HepG2 (cell line): ENCODE results near the gene DPEP3. TPM values are rescaled to one million over a fixed set of nuclear protein-coding genes. Genes with fewer than 3 reads are reported as not detected.

Source experiments
- ARNTL ChIP-seq: sonication (generic); formaldehyde crosslinking; IDR thresholded peaks from 2 replicates; pipeline ENCODE4 v1.4.0; 2020; ENCODE audit warnings: mild to moderate bottlenecking, missing genetic modification reagents
- ATF2 ChIP-seq: sonication (generic); formaldehyde crosslinking; IDR thresholded peaks from 2 replicates; pipeline ENCODE4 v1.4.0; 2020; ENCODE audit warnings: missing genetic modification reagents
- ATM ChIP-seq: fragments of 450-650 bp; IDR thresholded peaks from 2 replicates; pipeline ENCODE4 v1.7.1; 2017; ENCODE audit warnings: mild to moderate bottlenecking, borderline replicate concordance
- CEBPZ ChIP-seq: IDR thresholded peaks from 2 replicates; pipeline ENCODE4 v1.6.1; 2012; ENCODE audit warnings: low read length, improper control_type of control experiment
- HOXA5 ChIP-seq: sonication (generic); formaldehyde crosslinking; IDR thresholded peaks from 2 replicates; pipeline ENCODE4 v1.4.0; 2020; ENCODE audit warnings: missing genetic modification reagents
- HOXA9 ChIP-seq: sonication (generic); formaldehyde crosslinking; IDR thresholded peaks from 2 replicates; pipeline ENCODE4 v1.8.1; 2022; ENCODE audit warnings: missing genetic modification reagents, mild to moderate bottlenecking, moderate library complexity, borderline replicate concordance
- ISL2 ChIP-seq: sonication (generic); formaldehyde crosslinking; IDR thresholded peaks from 2 replicates; pipeline ENCODE4 v1.5.0; 2020; ENCODE audit warnings: missing genetic modification reagents
- NFYB ChIP-seq: sonication (generic); formaldehyde crosslinking; IDR thresholded peaks from 2 replicates; pipeline ENCODE4 v1.4.0; 2020; ENCODE audit warnings: missing genetic modification reagents
- NR2C2 ChIP-seq: sonication (generic); formaldehyde crosslinking; IDR thresholded peaks from 2 replicates; pipeline ENCODE4 v1.4.0; 2020; ENCODE audit warnings: missing genetic modification reagents, mild to moderate bottlenecking, moderate library complexity, borderline replicate concordance
- PHB2 ChIP-seq: fragments of 450-650 bp; IDR thresholded peaks from 2 replicates; pipeline ENCODE4 v1.6.1; 2018; ENCODE audit not compliant: partially characterized antibody
- POLR2AphosphoS5 ChIP-seq: IDR thresholded peaks from 2 replicates; pipeline ENCODE4 v1.6.1; 2012; ENCODE audit warnings: low read depth, low read length
- RELA ChIP-seq: sonication (generic); formaldehyde crosslinking; IDR thresholded peaks from 2 replicates; pipeline ENCODE4 v1.4.0; 2020; ENCODE audit warnings: missing genetic modification reagents
- RFXANK ChIP-seq: IDR thresholded peaks from 2 replicates; pipeline ENCODE4 v1.6.1; 2016
- TP53 ChIP-seq: sonication (generic); formaldehyde crosslinking; conservative IDR thresholded peaks from 2 replicates; pipeline ENCODE4 v1.4.0; 2020; ENCODE audit warnings: missing genetic modification reagents
- U2AF1 ChIP-seq: fragments of 200-400 bp; formaldehyde crosslinking; optimal IDR thresholded peaks from 2 replicates; pipeline ENCODE3; 2017; ENCODE audit warnings: mild to moderate bottlenecking, low read depth, low read length
- ZBTB8A ChIP-seq: sonication (generic); formaldehyde crosslinking; IDR thresholded peaks from 2 replicates; pipeline ENCODE4 v1.4.0; 2020; ENCODE audit warnings: mild to moderate bottlenecking, low read depth, missing genetic modification reagents, borderline replicate concordance
- ZMYM2 ChIP-seq: sonication (generic); formaldehyde crosslinking; IDR thresholded peaks from 2 replicates; pipeline ENCODE4 v1.8.0; 2022; ENCODE audit warnings: mild to moderate bottlenecking, missing genetic modification reagents
- ZNF292 ChIP-seq: sonication (generic); formaldehyde crosslinking; IDR thresholded peaks from 2 replicates; pipeline ENCODE4 v1.8.1; 2022; ENCODE audit warnings: mild to moderate bottlenecking, low read depth, missing genetic modification reagents, borderline replicate concordance
- ZNF430 ChIP-seq: sonication (generic); formaldehyde crosslinking; IDR thresholded peaks from 2 replicates; pipeline ENCODE4 v1.9.0; 2021; ENCODE audit warnings: mild to moderate bottlenecking, missing genetic modification reagents
- ZNF546 ChIP-seq: sonication (generic); formaldehyde crosslinking; conservative IDR thresholded peaks from 2 replicates; pipeline ENCODE4 v1.8.1; 2023; ENCODE audit warnings: mild to moderate bottlenecking, missing genetic modification reagents
- ZNF572 ChIP-seq: sonication (generic); formaldehyde crosslinking; IDR thresholded peaks from 2 replicates; pipeline ENCODE4 v1.5.1; 2020; ENCODE audit warnings: mild to moderate bottlenecking, missing genetic modification reagents
- ZNF766 ChIP-seq: sonication (generic); formaldehyde crosslinking; IDR thresholded peaks from 2 replicates; pipeline ENCODE4 v1.5.0; 2020; ENCODE audit warnings: missing genetic modification reagents, borderline replicate concordance
- ZNF788 ChIP-seq: sonication (generic); formaldehyde crosslinking; IDR thresholded peaks from 2 replicates; pipeline ENCODE4 v1.5.0; 2020; ENCODE audit warnings: mild to moderate bottlenecking, missing genetic modification reagents, borderline replicate concordance
- polyA plus RNA-seq, 8 experiments: library from polyadenylated mRNA; depleted of rRNA in 3 of 8; stranded (reverse) in 7 of 8; unstranded in 1 of 8; fragments of >200 nt; fragmentation: Illumina TruSeq in 4 of 8; extraction: Trizol in 4 of 8; gene quantifications; 2 replicates each; pipeline versions ENCODE4 v1.2.1 to v1.2.3, GENCODE V29; 2011 to 2016; ENCODE audit warnings: low read depth in 4 of 8, missing spikeins in 1 of 8, mixed read lengths in 1 of 8; ENCODE audit not compliant: insufficient read depth in 1 of 8
- total RNA-seq, 5 experiments: library from RNA; depleted of rRNA; stranded (reverse); fragments of >200 nt; fragmentation: Illumina TruSeq; extraction: Trizol; gene quantifications; 2 replicates each; pipeline ENCODE4 v1.2.3, GENCODE V29; 2016; ENCODE audit warnings: low read depth in 1 of 5
- TF ChIP-seq, protein P1 (sequence below): sonication (generic); formaldehyde crosslinking; IDR thresholded peaks from 2 replicates; pipeline ENCODE4 v1.8.0; 2022; ENCODE audit warnings: missing genetic modification reagents, mild to moderate bottlenecking, borderline replicate concordance
- TF ChIP-seq, protein P2 (sequence below): sonication (generic); formaldehyde crosslinking; IDR thresholded peaks from 2 replicates; pipeline ENCODE4 v1.4.0; 2020; ENCODE audit warnings: mild to moderate bottlenecking, missing genetic modification reagents

DPEP3 gene
- total and polyA plus RNA-seq, 2 of the 13 experiments (the other 11 are each of a cell fraction or from before 2014, with no cell fraction given): not detected

DNA sequence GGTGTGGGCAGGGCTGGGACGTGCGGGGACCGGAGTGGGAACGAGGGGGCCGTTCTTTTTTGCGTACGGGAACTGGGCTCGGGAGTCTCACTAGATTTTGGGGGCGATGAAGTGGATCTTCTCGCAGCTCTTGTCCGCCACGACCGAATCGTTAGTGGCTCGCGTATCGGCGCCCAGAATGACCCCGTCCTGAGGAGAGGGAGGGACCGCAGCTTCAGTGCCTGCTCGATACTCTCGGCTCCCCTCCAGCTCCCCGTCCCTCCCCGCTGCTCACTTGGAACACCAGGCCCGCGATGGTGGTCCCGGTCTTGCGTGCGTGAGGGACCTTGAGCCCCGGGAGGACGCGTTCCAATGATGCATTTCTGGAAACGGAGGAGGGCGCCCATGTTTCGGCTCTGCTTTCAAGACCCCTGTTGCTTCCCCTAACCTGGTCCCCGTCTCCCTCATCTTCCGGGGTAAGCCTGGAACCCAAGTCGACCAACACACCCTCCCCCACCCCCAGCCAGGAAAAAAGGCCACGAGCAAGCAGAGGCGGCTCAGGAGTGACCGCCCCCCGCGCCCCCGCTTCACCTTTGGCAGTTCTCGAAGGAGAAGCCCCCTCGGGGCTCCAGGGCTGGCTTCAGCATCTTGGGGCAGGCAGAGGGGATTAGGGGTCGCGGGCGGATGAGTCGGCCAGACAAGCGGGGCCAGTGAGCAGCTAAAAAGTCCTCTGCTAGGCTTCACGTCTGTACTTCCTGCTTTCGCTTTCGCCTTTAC is 44.0 kb downstream of the DPEP3 start, which contains the start of gene PSMB10 (continued):
- no peak; the same call in 1 of the 2 replicates for TF ChIP-seq ISL2 (CRISPR knock-in tag)
- TF ChIP-seq ZNF430: no peak
- no peak for TF ChIP-seq HOXA5 (CRISPR knock-in tag)
- TF ChIP-seq RELA (CRISPR knock-in tag): no peak
- peak; percentile 24; the same call in 1 of the 2 replicates for TF ChIP-seq ZNF546 (CRISPR knock-in tag)
- TF ChIP-seq PHB2: no peak
- TF ChIP-seq HOXA9 (CRISPR knock-in tag): peak; percentile 83; the same call in 1 of the 2 replicates
- TF ChIP-seq NR2C2 (CRISPR knock-in tag): no peak; the same call in none of the 2 replicates
- TF ChIP-seq ZMYM2 (CRISPR knock-in tag): no peak
- TF ChIP-seq ZNF766 (CRISPR knock-in tag): no peak
- peak; percentile 10 for TF ChIP-seq U2AF1
- TF ChIP-seq, protein P1, sequence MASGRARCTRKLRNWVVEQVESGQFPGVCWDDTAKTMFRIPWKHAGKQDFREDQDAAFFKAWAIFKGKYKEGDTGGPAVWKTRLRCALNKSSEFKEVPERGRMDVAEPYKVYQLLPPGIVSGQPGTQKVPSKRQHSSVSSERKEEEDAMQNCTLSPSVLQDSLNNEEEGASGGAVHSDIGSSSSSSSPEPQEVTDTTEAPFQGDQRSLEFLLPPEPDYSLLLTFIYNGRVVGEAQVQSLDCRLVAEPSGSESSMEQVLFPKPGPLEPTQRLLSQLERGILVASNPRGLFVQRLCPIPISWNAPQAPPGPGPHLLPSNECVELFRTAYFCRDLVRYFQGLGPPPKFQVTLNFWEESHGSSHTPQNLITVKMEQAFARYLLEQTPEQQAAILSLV (CRISPR knock-in tag): 0 out of 2 replicates have a peak, but pooled peaks have one; percentile 16
- TF ChIP-seq, protein P2, sequence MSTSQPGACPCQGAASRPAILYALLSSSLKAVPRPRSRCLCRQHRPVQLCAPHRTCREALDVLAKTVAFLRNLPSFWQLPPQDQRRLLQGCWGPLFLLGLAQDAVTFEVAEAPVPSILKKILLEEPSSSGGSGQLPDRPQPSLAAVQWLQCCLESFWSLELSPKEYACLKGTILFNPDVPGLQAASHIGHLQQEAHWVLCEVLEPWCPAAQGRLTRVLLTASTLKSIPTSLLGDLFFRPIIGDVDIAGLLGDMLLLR (CRISPR knock-in tag): peak; percentile 15; the same call in 1 of the 2 replicates
- TF ChIP-seq ZNF788 (CRISPR knock-in tag): 0 out of 2 replicates have a peak, but pooled peaks have one; percentile 2
- TF ChIP-seq ZNF572 (CRISPR knock-in tag): no peak
- no peak for TF ChIP-seq RFXANK
- TF ChIP-seq CEBPZ: no peak
- TF ChIP-seq ATF2 (CRISPR knock-in tag): no peak; the same call in 1 of the 2 replicates
- no peak for TF ChIP-seq ATM
- TF ChIP-seq ZNF292 (CRISPR knock-in tag): no peak
- TF ChIP-seq TP53 (CRISPR knock-in tag): no peak
- no peak for TF ChIP-seq NFYB (CRISPR knock-in tag)
- no peak for TF ChIP-seq POLR2AphosphoS5
- no peak for TF ChIP-seq ARNTL
- TF ChIP-seq ZBTB8A (CRISPR knock-in tag): no peak
